GM23338 (cell line): ENCODE measurements around the gene ABI1.

Experiments used
- CTCF ChIP-seq, 2 experiments: fragments of 200-600 bp in 1 of 2; sonication (generic) in 1 of 2; conservative IDR thresholded peaks; 2 replicates each; pipeline versions ENCODE4 v1.5.1 to v1.6.1; 2016 to 2017; ENCODE audit warnings: antibody characterized with exemption in 2 of 2, low read depth in 2 of 2, mild to moderate bottlenecking in 2 of 2, moderate library complexity in 1 of 2
- ETS1 ChIP-seq: IDR thresholded peaks from 2 replicates; pipeline ENCODE4 v1.6.1; 2016; ENCODE audit warnings: antibody characterized with exemption
- EZH2 ChIP-seq: fragments of 200-600 bp; sonication (generic); IDR thresholded peaks from one replicate; pipeline ENCODE4 v1.8.0; 2017; ENCODE audit warnings: antibody characterized with exemption, mild to moderate bottlenecking, low read depth; ENCODE audit not compliant: unreplicated experiment
- EZH2phosphoT487 ChIP-seq: fragments of 200-600 bp; sonication (generic); IDR thresholded peaks from one replicate; pipeline ENCODE4 v1.8.1; 2018; ENCODE audit warnings: antibody characterized with exemption; ENCODE audit not compliant: unreplicated experiment
- JUNB ChIP-seq: IDR thresholded peaks from one replicate; pipeline ENCODE4 v1.6.1; 2016; ENCODE audit warnings: antibody characterized with exemption; ENCODE audit not compliant: unreplicated experiment
- NANOG ChIP-seq: IDR thresholded peaks from 2 replicates; pipeline ENCODE4 v1.6.1; 2016; ENCODE audit warnings: antibody characterized with exemption, borderline replicate concordance
- POLR2AphosphoS5 ChIP-seq: IDR thresholded peaks from 2 replicates; pipeline ENCODE4 v1.6.1; 2016; ENCODE audit warnings: antibody characterized with exemption, low read depth
- REST ChIP-seq: IDR thresholded peaks from one replicate; pipeline ENCODE4 v1.6.1; 2018; ENCODE audit warnings: antibody characterized with exemption; ENCODE audit not compliant: unreplicated experiment
- STAT1 ChIP-seq: IDR thresholded peaks from one replicate; pipeline ENCODE4 v1.6.1; 2016; ENCODE audit warnings: antibody characterized with exemption; ENCODE audit not compliant: unreplicated experiment
- ZNF114 ChIP-seq: fragments of 250-450 bp; sonication (Bioruptor Pico); IDR thresholded peaks from 2 replicates; pipeline ENCODE4 v1.5.0; 2020; ENCODE audit warnings: mild to moderate bottlenecking, moderate library complexity
- ZNF462 ChIP-seq: fragments of 250-450 bp; sonication (Bioruptor Pico); IDR thresholded peaks from 2 replicates; pipeline ENCODE4 v1.5.0; 2020; ENCODE audit warnings: mild to moderate bottlenecking, moderate library complexity

- TF ChIP-seq EZH2 (no peak), POLR2AphosphoS5 (no peak), CTCF (conservative IDR thresholded peaks at IDR 0.05; ENCODE audit: low read depth in 2 of 2) (no peak), ETS1 (no peak), ZNF114 (CRISPR knock-in tag) (no peak), REST (no peak), ZNF462 (CRISPR knock-in tag) (no peak), STAT1 (no peak), JUNB (no peak), EZH2phosphoT487 (no peak), NANOG (no peak)
These were observed 114.7 kb downstream of the ABI1 start for GRCh38 chr10:26746061-26746460.
